Measurements from ENCODE around the gene RNF38.

RNF38 gene

DNA sequence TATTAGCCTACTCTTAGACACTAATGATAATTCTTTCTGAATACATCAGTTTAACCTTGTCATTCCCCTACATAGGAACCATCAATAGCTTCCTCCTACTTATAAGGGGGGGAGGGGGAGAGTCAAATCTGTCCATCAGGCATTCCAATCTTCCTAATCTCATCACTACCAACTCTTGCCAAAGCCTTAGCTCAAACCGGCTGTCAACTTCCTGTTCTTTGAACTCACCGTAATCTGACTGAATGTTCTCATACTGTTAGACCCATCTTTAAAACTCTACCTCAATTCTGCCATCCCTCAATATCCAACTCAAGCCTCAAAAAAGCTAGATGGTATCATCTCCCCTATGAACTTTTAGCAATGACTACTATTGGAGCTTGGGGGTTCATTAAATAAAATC, 41.9 kb upstream of the RNF38 start:
- TF ChIP-seq, protein P1, sequence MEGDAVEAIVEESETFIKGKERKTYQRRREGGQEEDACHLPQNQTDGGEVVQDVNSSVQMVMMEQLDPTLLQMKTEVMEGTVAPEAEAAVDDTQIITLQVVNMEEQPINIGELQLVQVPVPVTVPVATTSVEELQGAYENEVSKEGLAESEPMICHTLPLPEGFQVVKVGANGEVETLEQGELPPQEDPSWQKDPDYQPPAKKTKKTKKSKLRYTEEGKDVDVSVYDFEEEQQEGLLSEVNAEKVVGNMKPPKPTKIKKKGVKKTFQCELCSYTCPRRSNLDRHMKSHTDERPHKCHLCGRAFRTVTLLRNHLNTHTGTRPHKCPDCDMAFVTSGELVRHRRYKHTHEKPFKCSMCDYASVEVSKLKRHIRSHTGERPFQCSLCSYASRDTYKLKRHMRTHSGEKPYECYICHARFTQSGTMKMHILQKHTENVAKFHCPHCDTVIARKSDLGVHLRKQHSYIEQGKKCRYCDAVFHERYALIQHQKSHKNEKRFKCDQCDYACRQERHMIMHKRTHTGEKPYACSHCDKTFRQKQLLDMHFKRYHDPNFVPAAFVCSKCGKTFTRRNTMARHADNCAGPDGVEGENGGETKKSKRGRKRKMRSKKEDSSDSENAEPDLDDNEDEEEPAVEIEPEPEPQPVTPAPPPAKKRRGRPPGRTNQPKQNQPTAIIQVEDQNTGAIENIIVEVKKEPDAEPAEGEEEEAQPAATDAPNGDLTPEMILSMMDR (IDR thresholded peaks at IDR 0.05; ENCODE audit: low read depth, low read length) = no peak
- no peak for DNase-seq (ENCODE audit: low read depth in 2 of 2)
- no peak overlapping the region for H3K4me3 ChIP-seq (replicated peaks in 1 of 2; ENCODE audit: low read depth in 2 of 2, low read length in 2 of 2)

DNA sequence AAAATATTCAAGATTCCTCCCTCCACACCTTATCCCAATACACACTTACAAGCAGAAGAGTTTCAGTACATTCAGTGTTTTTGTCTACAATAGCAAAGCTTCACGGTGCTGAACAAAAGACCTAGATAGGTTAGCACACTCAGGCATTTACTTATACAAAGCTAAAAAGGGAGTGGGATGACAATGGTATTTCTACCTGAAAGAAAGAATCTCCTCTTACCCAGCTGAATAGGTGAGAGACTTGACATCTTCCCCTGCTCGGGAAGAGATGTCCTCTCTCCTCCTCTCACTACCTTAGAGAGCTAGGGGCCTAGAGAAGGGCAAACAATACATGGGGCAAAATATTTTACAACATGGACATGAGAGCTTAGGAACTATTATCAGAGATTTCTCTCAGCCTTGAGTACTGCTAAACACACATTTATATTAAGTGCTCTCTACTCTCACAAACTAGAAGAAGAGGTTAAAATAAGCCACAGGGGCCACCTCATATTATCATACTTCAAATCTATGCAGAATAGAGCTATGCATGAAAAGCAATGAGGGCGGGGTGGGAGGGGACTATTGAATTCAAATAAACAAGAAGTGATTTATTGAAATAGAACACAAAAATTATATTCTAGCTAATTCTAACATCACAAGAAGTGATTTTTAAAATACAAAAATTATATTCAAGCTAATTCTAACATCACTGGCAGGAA, 38.6 kb upstream of the RNF38 start:
- TF ChIP-seq, protein P1 (IDR thresholded peaks at IDR 0.05; ENCODE audit: low read depth, low read length) = no peak
- no peak overlapping the region for H3K4me3 ChIP-seq (replicated peaks in 1 of 2; ENCODE audit: low read depth in 2 of 2, low read length in 2 of 2)
- no peak for DNase-seq (ENCODE audit: low read depth in 2 of 2)

DNA sequence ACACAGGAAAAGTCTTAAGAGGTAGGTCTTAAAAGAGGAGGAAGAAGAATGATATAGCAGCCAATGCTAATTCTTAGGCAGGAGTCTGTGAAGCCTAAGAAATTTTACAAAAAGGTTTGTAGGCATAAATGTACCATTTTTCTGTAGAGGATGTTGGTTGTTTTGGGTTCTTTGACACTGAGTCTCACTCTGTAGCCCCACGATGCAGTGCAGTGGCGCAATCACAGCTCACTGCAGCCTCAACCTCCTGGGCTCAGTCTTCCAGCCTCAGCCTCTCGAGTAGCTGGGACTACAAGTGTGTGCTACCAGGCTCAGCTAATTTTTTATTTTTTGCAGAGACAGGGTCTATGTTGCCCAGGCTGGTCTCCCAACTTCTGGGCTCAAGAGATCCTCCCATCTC, 37.7 kb upstream of the RNF38 start:
- DNase-seq (ENCODE audit: low read depth in 2 of 2) = no peak
- no peak overlapping the region for H3K4me3 ChIP-seq (replicated peaks in 1 of 2; ENCODE audit: low read depth in 2 of 2, low read length in 2 of 2)
- TF ChIP-seq, protein P1 (IDR thresholded peaks at IDR 0.05; ENCODE audit: low read depth, low read length) = no peak

DNA sequence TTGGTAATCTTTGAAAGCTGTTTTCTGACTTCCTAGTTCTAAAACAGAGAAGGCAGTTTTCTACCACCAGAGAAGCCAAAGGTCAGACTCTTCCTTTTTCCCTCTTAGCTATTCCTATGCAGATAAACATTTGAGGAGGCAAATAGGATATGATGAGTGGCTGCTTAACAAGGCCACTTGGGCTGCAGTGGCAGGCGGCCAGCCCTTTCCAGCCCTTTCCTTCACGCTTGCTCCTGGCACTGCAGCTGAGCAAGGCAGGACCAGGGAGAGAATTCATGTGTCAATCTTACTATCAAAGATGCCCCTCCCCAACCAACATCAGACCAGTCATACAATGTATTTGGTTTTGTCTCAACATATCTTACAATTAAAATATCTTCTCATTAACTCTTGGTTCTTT, 36.8 kb upstream of the RNF38 start:
- H3K4me3 ChIP-seq (replicated peaks in 1 of 2; ENCODE audit: low read depth in 2 of 2, low read length in 2 of 2) = no peak overlapping the region
- peak in 1 of 2 donors; percentile 39 for DNase-seq (ENCODE audit: low read depth in 2 of 2)
- TF ChIP-seq, protein P1 (IDR thresholded peaks at IDR 0.05; ENCODE audit: low read depth, low read length) = no peak

DNA sequence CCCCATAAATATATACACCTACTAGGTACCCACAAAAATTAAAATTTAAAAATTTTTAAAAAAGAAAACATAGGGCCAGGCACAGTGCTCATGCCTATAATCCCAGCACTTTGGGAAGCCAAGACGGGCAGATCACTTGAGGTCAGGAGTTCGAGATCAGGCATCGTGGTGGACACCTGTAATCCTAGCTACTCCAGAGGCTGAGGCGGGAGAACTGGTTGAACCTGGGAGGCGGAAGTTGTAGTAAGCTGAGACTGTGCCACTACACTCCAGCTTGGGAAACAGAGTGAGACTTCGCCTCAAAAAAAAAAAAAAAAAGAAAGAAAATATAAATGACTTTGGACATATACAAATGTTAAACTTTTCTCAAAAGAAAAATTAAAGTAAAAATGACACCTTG, 33.3 kb upstream of the RNF38 start:
- TF ChIP-seq, protein P1 (IDR thresholded peaks at IDR 0.05; ENCODE audit: low read depth, low read length) = no peak
- no peak overlapping the region for H3K4me3 ChIP-seq (replicated peaks in 1 of 2; ENCODE audit: low read depth in 2 of 2, low read length in 2 of 2)
- no peak for DNase-seq (ENCODE audit: low read depth in 2 of 2)

DNA sequence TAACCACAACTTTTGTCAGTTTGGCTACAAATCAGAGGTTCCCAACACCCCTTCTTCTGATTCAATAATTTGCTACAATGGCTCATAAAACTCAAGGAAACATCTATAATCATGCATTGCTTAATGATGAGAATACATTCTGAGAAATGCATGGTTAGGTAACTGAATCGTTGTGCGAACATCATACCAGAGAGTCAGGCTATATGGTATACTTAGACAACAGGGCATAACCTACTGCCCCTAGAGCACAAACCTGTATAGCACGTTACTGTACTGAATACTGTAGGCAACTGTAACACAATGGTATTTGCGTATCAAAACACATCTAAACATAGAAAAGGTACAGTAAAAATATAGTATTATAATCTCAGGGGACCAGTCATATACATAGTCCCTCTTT, 31.0 kb upstream of the RNF38 start:
- no peak overlapping the region for H3K4me3 ChIP-seq (replicated peaks in 1 of 2; ENCODE audit: low read depth in 2 of 2, low read length in 2 of 2)
- TF ChIP-seq, protein P1 (IDR thresholded peaks at IDR 0.05; ENCODE audit: low read depth, low read length) = no peak
- DNase-seq (ENCODE audit: low read depth in 2 of 2) = no peak

DNA sequence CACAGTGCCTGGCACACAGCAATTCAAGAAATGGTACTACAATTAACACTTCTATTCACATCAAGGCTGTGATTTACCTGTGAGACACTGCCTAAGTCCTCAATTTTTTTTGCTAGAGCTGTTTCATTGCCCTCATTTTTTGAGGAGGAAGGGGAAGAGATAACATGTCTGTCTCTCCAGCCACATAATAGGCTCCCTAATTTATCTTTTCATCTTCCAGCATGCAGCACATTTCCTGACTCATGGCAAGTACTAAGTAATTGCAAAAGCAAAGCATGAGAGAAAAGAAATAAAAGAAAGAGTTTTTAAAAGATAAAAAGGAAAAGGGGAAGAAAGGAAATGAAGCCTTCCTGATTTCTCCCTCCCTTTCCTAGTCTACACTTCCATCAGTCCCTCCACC, 26.9 kb upstream of the RNF38 start:
- DNase-seq (ENCODE audit: low read depth in 2 of 2) = peak in 1 of 2 donors; percentile 16
- H3K4me3 ChIP-seq (replicated peaks in 1 of 2; ENCODE audit: low read depth in 2 of 2, low read length in 2 of 2) = no peak overlapping the region

More for the DNA sequence above, 26.9 kb upstream of the RNF38 start:
- TF ChIP-seq, protein P1 (IDR thresholded peaks at IDR 0.05; ENCODE audit: low read depth, low read length) = no peak
